IMR-90 (cell line): Measurements from ENCODE around the gene CTNS. TPM values are rescaled to one million over a fixed set of nuclear protein-coding genes. Genes with fewer than 3 reads are reported as not detected.

ENCODE experiments used
- ATAC-seq: fragments of 200-7000 bp; cut with Tn5 transposase; 2 replicates; pipeline ENCODE4 v1.9.1; 2020; ENCODE audit warnings: low read depth, mild to moderate bottlenecking, moderate library complexity
- BruUV-seq: library from RNA; stranded (reverse); fragments of 400-500 nt; replicated peaks from 2 replicates; lab custom pipeline; 2021; lab: Mats Ljungman, UMichigan
- CTCF ChIA-PET: fragments of 300-600 bp; formaldehyde crosslinking; extraction: SDS; loops from one replicate; lab custom pipeline; 2021; ENCODE audit warnings: antibody characterized with exemption; lab: Yijun Ruan, JAX
- POLR2A ChIA-PET: fragments of 300-600 bp; sonication (Branson Sonifier 250); formaldehyde crosslinking; loops from one replicate; lab custom pipeline; 2022; ENCODE audit warnings: antibody characterized with exemption; ENCODE audit not compliant: unreplicated experiment; lab: Charles Lee
- DNase-seq: peaks from one replicate; pipeline ENCODE4 v3.0.0; 2013
- H2AFZ ChIP-seq: replicated peaks from 2 replicates; pipeline ENCODE3; 2013; ENCODE audit warnings: low read length, mild to moderate bottlenecking; ENCODE audit not compliant: poor library complexity
- H2AK5ac ChIP-seq: 2 replicates; pipeline ENCODE4 v1.6.1; 2013; ENCODE audit warnings: low read depth, low read length, inconsistent platforms
- H2AK9ac ChIP-seq: replicated peaks from 2 replicates; pipeline ENCODE3; 2013; ENCODE audit warnings: mild to moderate bottlenecking, low read depth, low read length, moderate library complexity; ENCODE audit not compliant: poor library complexity
- H2BK120ac ChIP-seq: 2 replicates; pipeline ENCODE4 v1.6.1; 2013; ENCODE audit warnings: low read depth, low read length, inconsistent platforms
- H2BK15ac ChIP-seq: 3 replicates; pipeline ENCODE4 v1.6.1; 2013; ENCODE audit warnings: low read depth, low read length, inconsistent platforms
- H2BK20ac ChIP-seq: 2 replicates; pipeline ENCODE4 v1.6.1; 2013; ENCODE audit warnings: low read depth, mild to moderate bottlenecking, inconsistent platforms, low read length, moderate library complexity
- H2BK5ac ChIP-seq: 2 replicates; pipeline ENCODE4 v1.6.1; 2013; ENCODE audit warnings: mild to moderate bottlenecking, low read depth, low read length, inconsistent platforms; ENCODE audit not compliant: poor library complexity, severe bottlenecking
- H3K14ac ChIP-seq: replicated peaks from 2 replicates; pipeline ENCODE4 v1.6.1; 2013; ENCODE audit warnings: low read depth, low read length, inconsistent platforms
- H3K18ac ChIP-seq: 2 replicates; pipeline ENCODE4 v1.6.1; 2013; ENCODE audit warnings: low read depth, low read length, control low read depth
- H3K23ac ChIP-seq: 2 replicates; pipeline ENCODE4 v1.6.1; 2013; ENCODE audit warnings: low read depth, low read length, inconsistent platforms
- H3K27ac ChIP-seq: 2 replicates; pipeline ENCODE4 v1.5.1; 2013; ENCODE audit warnings: mild to moderate bottlenecking, control low read depth, low read length; ENCODE audit not compliant: insufficient read depth
- H3K27me3 ChIP-seq: 2 replicates; pipeline ENCODE4 v1.6.1; 2013; ENCODE audit warnings: low read length; ENCODE audit not compliant: control insufficient read depth, insufficient read depth
- H3K36me3 ChIP-seq: 2 replicates; pipeline ENCODE4 v1.6.1; 2013; ENCODE audit warnings: low read length, mixed read lengths; ENCODE audit not compliant: control insufficient read depth, insufficient read depth
- H3K4ac ChIP-seq: 2 replicates; pipeline ENCODE4 v1.6.1; 2013; ENCODE audit warnings: low read depth, low read length, inconsistent platforms
- H3K4me1 ChIP-seq: 2 replicates; pipeline ENCODE4 v1.6.1; 2013; ENCODE audit warnings: low read length, mixed read lengths; ENCODE audit not compliant: control insufficient read depth, insufficient read depth
- H3K4me2 ChIP-seq: 2 replicates; pipeline ENCODE4 v1.6.1; 2013; ENCODE audit warnings: low read depth, mild to moderate bottlenecking, control low read depth, low read length, moderate library complexity
- H3K4me3 ChIP-seq: 2 replicates; pipeline ENCODE4 v1.5.1; 2013; ENCODE audit warnings: low read depth, mild to moderate bottlenecking, control low read depth, low read length, moderate library complexity; ENCODE audit not compliant: insufficient read depth
- H3K56ac ChIP-seq: 2 replicates; pipeline ENCODE4 v1.6.1; 2013; ENCODE audit warnings: low read length, inconsistent platforms; ENCODE audit not compliant: insufficient read depth; ENCODE audit errors: extremely low read depth
- H3K79me1 ChIP-seq, 2 experiments: 2 replicates each; pipeline ENCODE4 v1.6.1; 2013; ENCODE audit warnings: low read length in 2 of 2, inconsistent platforms in 1 of 2, low read depth in 1 of 2
- H3K9ac ChIP-seq: 2 replicates; pipeline ENCODE4 v1.6.1; 2013; ENCODE audit warnings: low read depth, low read length, control low read depth
- H3K9me1 ChIP-seq: 2 replicates; pipeline ENCODE4 v1.6.1; 2013; ENCODE audit warnings: low read length, inconsistent platforms; ENCODE audit not compliant: insufficient read depth
- H3K9me3 ChIP-seq: 2 replicates; pipeline ENCODE4 v1.6.1; 2013; ENCODE audit warnings: low read length; ENCODE audit not compliant: control insufficient read depth, insufficient read depth
- H4K20me1 ChIP-seq: 2 replicates; pipeline ENCODE4 v1.6.1; 2013; ENCODE audit warnings: low read length, inconsistent platforms; ENCODE audit not compliant: insufficient read depth
- H4K5ac ChIP-seq: 2 replicates; pipeline ENCODE4 v1.6.1; 2013; ENCODE audit warnings: mild to moderate bottlenecking, low read depth, low read length, control low read depth
- H4K8ac ChIP-seq, 2 experiments: 2 replicates each; pipeline ENCODE4 v1.6.1; 2013; ENCODE audit warnings: low read depth in 2 of 2, low read length in 2 of 2, control low read depth in 1 of 2, inconsistent platforms in 1 of 2
- H4K91ac ChIP-seq: 2 replicates; pipeline ENCODE4 v1.6.1; 2013; ENCODE audit warnings: low read depth, low read length, inconsistent platforms; ENCODE audit not compliant: insufficient read depth
- CEBPB ChIP-seq: IDR thresholded peaks from 2 replicates; pipeline ENCODE4 v1.6.1; 2012; ENCODE audit warnings: low read depth, low read length, improper control_type of control experiment
- CHD1 ChIP-seq: IDR thresholded peaks from 2 replicates; pipeline ENCODE4 v1.6.1; 2012; ENCODE audit warnings: low read depth, low read length, improper control_type of control experiment
- FOS ChIP-seq: fragments of 150-350 bp; IDR thresholded peaks from 2 replicates; pipeline ENCODE4 v1.6.1; 2016; ENCODE audit warnings: low read depth, low read length
- MAFK ChIP-seq: IDR thresholded peaks from 2 replicates; pipeline ENCODE4 v1.6.1; 2012; ENCODE audit warnings: low read depth, low read length, improper control_type of control experiment
- MAZ ChIP-seq: IDR thresholded peaks from 2 replicates; pipeline ENCODE4 v1.6.1; 2012; ENCODE audit warnings: low read depth, mild to moderate bottlenecking, low read length, improper control_type of control experiment, moderate library complexity, borderline replicate concordance
- NFE2L2 ChIP-seq: fragments of 150-350 bp; IDR thresholded peaks from 2 replicates; pipeline ENCODE4 v1.6.1; 2016; ENCODE audit warnings: low read depth, mild to moderate bottlenecking, low read length
- WGBS, 2 experiments: methylation state at CpG; one replicate each; pipeline versions ENCODE4 v1.1.5 to v1.1.7; 2013; ENCODE audit warnings: missing lambda C conversion rate in 2 of 2; ENCODE audit not compliant: insufficient read length in 1 of 2; ENCODE audit errors: extremely low coverage in 2 of 2; 5-methylcytosine and 5-hydroxymethylcytosine counted together
- dilution Hi-C: fragments of 300-500 bp; cut with HindIII; formaldehyde crosslinking; loops from one replicate; pipeline ENCODE4 v1.14.3; 2018; ENCODE audit warnings: low sequenced_read_pairs; ENCODE audit not compliant: unreplicated experiment
- in situ Hi-C: fragments of 300-500 bp; cut with MboI; formaldehyde crosslinking; loops from 3 replicates; pipeline ENCODE4 v1.14.3; 2019; ENCODE audit warnings: low sequenced_read_pairs, inconsistent platforms, mixed read lengths
- intact Hi-C: fragments of 100-400 bp; cut with micrococcal nuclease; formaldehyde crosslinking; loops from 2 replicates; pipeline ENCODE4 v1.10.0; 2022
- polyA plus RNA-seq, 3 experiments: library from polyadenylated mRNA; depleted of rRNA; stranded (reverse); fragments of >200 nt; gene quantifications; 2 replicates each; pipeline ENCODE4 v1.2.3, GENCODE V29; 2012; ENCODE audit warnings: low replicate concordance in 1 of 3
- total RNA-seq: library from RNA; depleted of rRNA; stranded (reverse); fragments of >200 nt; gene quantifications from 2 replicates; pipeline ENCODE4 v1.2.3, GENCODE V29; 2012
- TF ChIP-seq, protein P1 (sequence below): conservative IDR thresholded peaks from 2 replicates; pipeline ENCODE4 v1.5.1; 2012; ENCODE audit warnings: mild to moderate bottlenecking, low read depth, low read length, improper control_type of control experiment
- TF ChIP-seq, protein P2 (sequence below): fragments of 150-350 bp; IDR thresholded peaks from 2 replicates; pipeline ENCODE4 v1.6.1; 2016; ENCODE audit warnings: low read depth, mild to moderate bottlenecking, low read length, moderate library complexity, borderline replicate concordance

The CTNS gene
- total and polyA plus RNA-seq, 2 of the 4 experiments (the other 2 are of a cell fraction), result 4.7 to 5.3 TPM

DNA sequence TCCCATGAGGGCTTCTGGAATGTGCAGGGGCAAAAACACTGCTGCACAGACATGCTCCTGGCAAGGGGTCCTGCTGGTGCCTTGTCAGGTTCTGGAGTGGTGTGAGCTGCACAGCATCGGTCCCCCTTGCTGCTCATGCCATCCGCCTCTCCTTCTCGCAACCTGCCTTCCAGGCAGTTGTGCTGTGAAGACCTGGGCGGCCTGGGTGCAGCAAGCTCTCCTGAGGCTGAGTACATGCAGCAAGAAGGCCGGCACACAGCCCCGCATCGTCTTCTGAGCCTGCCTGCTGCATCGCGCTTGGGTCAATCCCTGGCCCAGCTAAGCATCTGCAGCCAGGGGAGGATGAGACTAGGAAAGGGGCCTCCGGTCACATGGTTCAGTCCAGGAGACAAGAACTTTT is 26.9 kb upstream of the CTNS start:
- Histone ChIP-seq H3K4me1 (no peaks in the 10 kb centered on the region), H2AK9ac (peak overlapping the region; percentile 31), H3K4ac (no peak overlapping the region), H2AK5ac (no peak overlapping the region), H2AFZ (no peak overlapping the region), H3K9me3 (no peaks in the 10 kb centered on the region), H3K36me3 (peaks cover 35% of the 10 kb centered on the region), H3K23ac (no peak overlapping the region), H3K27ac (no peak overlapping the region), H3K9me1 (peaks cover 3% of the 10 kb centered on the region; the same call in 1 of the 2 replicates), H4K20me1 (no peaks in the 10 kb centered on the region), H4K5ac (no peak overlapping the region), H3K18ac (no peak overlapping the region), H3K9ac (no peak overlapping the region), H2BK5ac (no peak overlapping the region), H2BK120ac (no peak overlapping the region), H3K79me1 (peaks cover 0 to 3% of the 10 kb centered on the region in 2 experiments; a peak in 2 of 4 replicates), H4K8ac (no peak overlapping the region), H3K4me3 (no peak overlapping the region), H3K27me3 (no peaks in the 10 kb centered on the region), H3K4me2 (no peak overlapping the region), H2BK20ac (no peak overlapping the region), H4K91ac (no peak overlapping the region), H3K56ac (no peak overlapping the region), H3K14ac (no peak overlapping the region), H2BK15ac (no peak overlapping the region)
- dilution Hi-C loops, result no loop called here
- intact Hi-C loops, result no loop called here
- CTCF ChIA-PET, result no interaction called here
- no TSS peak for BruUV-seq
- in situ Hi-C loops, result no loop called here
- WGBS, 2 experiments, result 100% methylated on average over 6 of the region's 10 CpGs; no CpG with 5 or more reads in 1 of the 2 experiments
- ATAC-seq (no peak), DNase-seq (no peak)
- POLR2A ChIA-PET, result no interaction called here
- TF ChIP-seq CHD1 (no peak), MAFK (no peak), NFE2L2 (no peak), FOS (no peak), CEBPB (no peak), MAZ (no peak)
- TF ChIP-seq, protein P1, sequence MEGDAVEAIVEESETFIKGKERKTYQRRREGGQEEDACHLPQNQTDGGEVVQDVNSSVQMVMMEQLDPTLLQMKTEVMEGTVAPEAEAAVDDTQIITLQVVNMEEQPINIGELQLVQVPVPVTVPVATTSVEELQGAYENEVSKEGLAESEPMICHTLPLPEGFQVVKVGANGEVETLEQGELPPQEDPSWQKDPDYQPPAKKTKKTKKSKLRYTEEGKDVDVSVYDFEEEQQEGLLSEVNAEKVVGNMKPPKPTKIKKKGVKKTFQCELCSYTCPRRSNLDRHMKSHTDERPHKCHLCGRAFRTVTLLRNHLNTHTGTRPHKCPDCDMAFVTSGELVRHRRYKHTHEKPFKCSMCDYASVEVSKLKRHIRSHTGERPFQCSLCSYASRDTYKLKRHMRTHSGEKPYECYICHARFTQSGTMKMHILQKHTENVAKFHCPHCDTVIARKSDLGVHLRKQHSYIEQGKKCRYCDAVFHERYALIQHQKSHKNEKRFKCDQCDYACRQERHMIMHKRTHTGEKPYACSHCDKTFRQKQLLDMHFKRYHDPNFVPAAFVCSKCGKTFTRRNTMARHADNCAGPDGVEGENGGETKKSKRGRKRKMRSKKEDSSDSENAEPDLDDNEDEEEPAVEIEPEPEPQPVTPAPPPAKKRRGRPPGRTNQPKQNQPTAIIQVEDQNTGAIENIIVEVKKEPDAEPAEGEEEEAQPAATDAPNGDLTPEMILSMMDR, result no peak
- TF ChIP-seq, protein P2, sequence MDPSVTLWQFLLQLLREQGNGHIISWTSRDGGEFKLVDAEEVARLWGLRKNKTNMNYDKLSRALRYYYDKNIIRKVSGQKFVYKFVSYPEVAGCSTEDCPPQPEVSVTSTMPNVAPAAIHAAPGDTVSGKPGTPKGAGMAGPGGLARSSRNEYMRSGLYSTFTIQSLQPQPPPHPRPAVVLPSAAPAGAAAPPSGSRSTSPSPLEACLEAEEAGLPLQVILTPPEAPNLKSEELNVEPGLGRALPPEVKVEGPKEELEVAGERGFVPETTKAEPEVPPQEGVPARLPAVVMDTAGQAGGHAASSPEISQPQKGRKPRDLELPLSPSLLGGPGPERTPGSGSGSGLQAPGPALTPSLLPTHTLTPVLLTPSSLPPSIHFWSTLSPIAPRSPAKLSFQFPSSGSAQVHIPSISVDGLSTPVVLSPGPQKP, result no peak
